OCI-LY7 (cell line): ENCODE measurements around the gene RMDN3. TPM values are rescaled to one million over a fixed set of nuclear protein-coding genes. Genes with fewer than 3 reads are reported as not detected.

ENCODE experiments used
- BruUV-seq: library from RNA; stranded (reverse); fragments of 400-500 nt; replicated peaks from 2 replicates; lab custom pipeline; 2021; lab: Mats Ljungman, UMichigan
- CTCF ChIA-PET: fragments of 300-600 bp; sonication (Branson Sonifier 250); formaldehyde crosslinking; loops from one replicate; lab custom pipeline; 2022; ENCODE audit warnings: antibody characterized with exemption; ENCODE audit not compliant: unreplicated experiment; lab: Charles Lee
- POLR2A ChIA-PET: fragments of 300-600 bp; sonication (Branson Sonifier 250); formaldehyde crosslinking; loops from one replicate; lab custom pipeline; 2022; ENCODE audit warnings: antibody characterized with exemption; lab: Charles Lee
- DNase-seq: peaks from one replicate; pipeline ENCODE4 v3.0.0-alpha.2; 2015; ENCODE audit warnings: low spot score
- H2AFZ ChIP-seq: fragments of 200-600 bp; sonication (generic), shearing (Covaris generic); 2 replicates; pipeline ENCODE4 v1.6.1; 2014; ENCODE audit warnings: mild to moderate bottlenecking, antibody characterized with exemption, low read length, moderate library complexity
- H3K27ac ChIP-seq: fragments of 200-600 bp; sonication (generic); 2 replicates; pipeline ENCODE4 v1.5.1; 2014; ENCODE audit warnings: mixed run types, low read depth, mild to moderate bottlenecking, moderate library complexity, low read length, inconsistent platforms; ENCODE audit not compliant: poor library complexity, severe bottlenecking
- H3K36me3 ChIP-seq: fragments of 200-600 bp; sonication (generic); 2 replicates; pipeline ENCODE4 v1.6.1; 2014; ENCODE audit warnings: mild to moderate bottlenecking, antibody characterized with exemption, low read length, moderate library complexity, mixed read lengths; ENCODE audit not compliant: insufficient read depth
- H3K4me1 ChIP-seq: fragments of 200-600 bp; sonication (generic); 2 replicates; pipeline ENCODE4 v1.5.1; 2014; ENCODE audit warnings: mild to moderate bottlenecking, low read length; ENCODE audit not compliant: insufficient read depth, poor library complexity, severe bottlenecking
- H3K4me2 ChIP-seq: fragments of 200-600 bp; sonication (generic); 2 replicates; pipeline ENCODE4 v1.6.1; 2014; ENCODE audit warnings: mild to moderate bottlenecking, low read length
- H3K4me3 ChIP-seq: fragments of 200-600 bp; sonication (generic); 2 replicates; pipeline ENCODE4 v1.5.1; 2014; ENCODE audit warnings: mild to moderate bottlenecking, low read depth, low read length; ENCODE audit not compliant: poor library complexity, severe bottlenecking
- H3K79me2 ChIP-seq: fragments of 200-600 bp; sonication (generic); 2 replicates; pipeline ENCODE4 v1.6.1; 2016; ENCODE audit warnings: low read depth, mild to moderate bottlenecking, low read length, moderate library complexity, mixed read lengths; ENCODE audit not compliant: insufficient read depth
- H3K9me2 ChIP-seq: fragments of 200-600 bp; sonication (generic); 2 replicates; pipeline ENCODE4 v1.6.1; 2016; ENCODE audit warnings: mild to moderate bottlenecking, low read length, mixed read lengths; ENCODE audit not compliant: insufficient read depth
- H3K9me3 ChIP-seq: fragments of 200-600 bp; sonication (generic); 2 replicates; pipeline ENCODE4 v1.6.1; 2014; ENCODE audit warnings: mild to moderate bottlenecking, mixed run types, low read length, mixed read lengths
- H4K20me1 ChIP-seq: fragments of 200-600 bp; sonication (generic); 2 replicates; pipeline ENCODE4 v1.6.1; 2014; ENCODE audit warnings: mild to moderate bottlenecking, antibody characterized with exemption, low read length, moderate library complexity, mixed read lengths; ENCODE audit not compliant: insufficient read depth
- EZH2phosphoT487 ChIP-seq: fragments of 200-600 bp; sonication (generic); IDR thresholded peaks from 2 replicates; pipeline ENCODE4 v1.6.1; 2018; ENCODE audit warnings: low read depth, borderline replicate concordance, mild to moderate bottlenecking, mixed run types, antibody characterized with exemption, low read length, moderate library complexity, mixed read lengths
- intact Hi-C: fragments of 100-400 bp; cut with micrococcal nuclease; formaldehyde crosslinking; loops from one replicate; pipeline ENCODE4 v1.10.0; 2022; ENCODE audit not compliant: unreplicated experiment
- total RNA-seq, 2 experiments: library from RNA; depleted of rRNA in 1 of 2; stranded (reverse); fragments of >200 nt in 1 of 2; shearing (Covaris generic) in 1 of 2; gene quantifications; 2 replicates each; pipeline ENCODE4 v1.2.3, GENCODE V29; 2014 to 2022
- TF ChIP-seq, protein P1 (sequence below): fragments of 200-600 bp; sonication (generic); conservative IDR thresholded peaks from 2 replicates; pipeline ENCODE4 v1.5.1; 2014; ENCODE audit warnings: mild to moderate bottlenecking, antibody characterized with exemption, low read length, moderate library complexity, mixed read lengths

The RMDN3 gene
- total RNA-seq, 2 experiments from 2014 or later, result 10.7 to 23.7 TPM

- Histone ChIP-seq H3K4me3 (no peak overlapping the region), H2AFZ (no peak overlapping the region), H3K9me2 (no peaks in the 10 kb centered on the region), H3K9me3 (no peaks in the 10 kb centered on the region), H3K4me1 (peaks cover 4% of the 10 kb centered on the region), H3K27ac (no peak overlapping the region), H4K20me1 (peaks cover 6% of the 10 kb centered on the region; the same call in 1 of the 2 replicates), H3K4me2 (no peak overlapping the region), H3K79me2 (no peaks in the 10 kb centered on the region), H3K36me3 (peaks cover 89% of the 10 kb centered on the region)
- BruUV-seq, result no TSS peak
- intact Hi-C loops, result loop anchor here (5.0 kb wide), 1 partner anchor 66 kb away; no protein-coding TSS in a partner anchor
- no peak for DNase-seq
- POLR2A ChIA-PET, result interaction anchor here (0.6 to 1.2 kb wide), 2 partner anchors 22 to 49 kb away, joined by 3 read pairs; partner anchors contain the start of gene RAD51
- CTCF ChIA-PET, result interaction anchor here (2.2 kb wide), 1 partner anchor 39 kb away, joined by 6 read pairs; no protein-coding TSS in a partner anchor
- TF ChIP-seq, protein P1, sequence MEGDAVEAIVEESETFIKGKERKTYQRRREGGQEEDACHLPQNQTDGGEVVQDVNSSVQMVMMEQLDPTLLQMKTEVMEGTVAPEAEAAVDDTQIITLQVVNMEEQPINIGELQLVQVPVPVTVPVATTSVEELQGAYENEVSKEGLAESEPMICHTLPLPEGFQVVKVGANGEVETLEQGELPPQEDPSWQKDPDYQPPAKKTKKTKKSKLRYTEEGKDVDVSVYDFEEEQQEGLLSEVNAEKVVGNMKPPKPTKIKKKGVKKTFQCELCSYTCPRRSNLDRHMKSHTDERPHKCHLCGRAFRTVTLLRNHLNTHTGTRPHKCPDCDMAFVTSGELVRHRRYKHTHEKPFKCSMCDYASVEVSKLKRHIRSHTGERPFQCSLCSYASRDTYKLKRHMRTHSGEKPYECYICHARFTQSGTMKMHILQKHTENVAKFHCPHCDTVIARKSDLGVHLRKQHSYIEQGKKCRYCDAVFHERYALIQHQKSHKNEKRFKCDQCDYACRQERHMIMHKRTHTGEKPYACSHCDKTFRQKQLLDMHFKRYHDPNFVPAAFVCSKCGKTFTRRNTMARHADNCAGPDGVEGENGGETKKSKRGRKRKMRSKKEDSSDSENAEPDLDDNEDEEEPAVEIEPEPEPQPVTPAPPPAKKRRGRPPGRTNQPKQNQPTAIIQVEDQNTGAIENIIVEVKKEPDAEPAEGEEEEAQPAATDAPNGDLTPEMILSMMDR, result no peak
- no peak for TF ChIP-seq EZH2phosphoT487
Measured at GRCh38 chr15:40743485-40743901, 11.6 kb downstream of the RMDN3 start.

GRCh38 chr15:40739854-40740253, 15.2 kb downstream of the RMDN3 start:
- no peak overlapping the region for H3K4me2 ChIP-seq
- no peaks in the 10 kb centered on the region for H3K9me3 ChIP-seq
- no peak overlapping the region for H3K4me3 ChIP-seq
- TF ChIP-seq, protein P1, result no peak
- no peak for TF ChIP-seq EZH2phosphoT487
- no peak overlapping the region for H2AFZ ChIP-seq
- H3K36me3 ChIP-seq, result peaks cover 97% of the 10 kb centered on the region
- DNase-seq, result no peak
- H3K4me1 ChIP-seq, result no peaks in the 10 kb centered on the region
- BruUV-seq, result no TSS peak
- no peaks in the 10 kb centered on the region for H3K79me2 ChIP-seq
- H4K20me1 ChIP-seq, result peaks cover 6% of the 10 kb centered on the region; the same call in 1 of the 2 replicates
- no peaks in the 10 kb centered on the region for H3K9me2 ChIP-seq
- no peak overlapping the region for H3K27ac ChIP-seq
- ChIA-PET CTCF (no interaction called here), POLR2A (interaction anchor here (0.9 to 1.2 kb wide), 3 partner anchors 14 to 68 kb away, joined by 3 to 4 read pairs (median 4); no protein-coding TSS in a partner anchor)
- intact Hi-C loops, result loop anchor here (5.0 kb wide), 1 partner anchor 63 kb away; no protein-coding TSS in a partner anchor

DNA sequence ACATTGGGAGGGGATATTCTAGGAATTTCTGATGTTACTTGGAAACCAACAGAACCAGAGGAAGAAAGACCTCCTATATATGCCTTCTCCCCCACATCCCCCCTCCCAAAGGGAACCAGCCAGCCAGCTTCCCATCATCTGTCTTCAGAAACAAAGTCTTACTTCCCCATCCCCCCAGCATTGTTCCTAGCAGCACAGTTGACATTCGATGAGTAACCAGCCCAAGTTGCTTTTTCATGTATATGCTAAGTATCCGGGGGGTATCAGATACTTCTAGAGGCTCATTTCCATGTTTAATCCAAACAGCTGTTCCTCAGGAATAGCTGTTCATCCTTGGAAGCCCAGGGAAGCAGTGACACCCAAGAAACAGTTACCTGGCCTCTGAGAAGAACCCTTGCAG, 16.0 kb downstream of the RMDN3 start:
- no peaks in the 10 kb centered on the region for H3K79me2 ChIP-seq
- no peak overlapping the region for H3K27ac ChIP-seq
- no peak overlapping the region for H3K4me2 ChIP-seq
- H3K9me3 ChIP-seq, result no peaks in the 10 kb centered on the region
- DNase-seq, result no peak
- intact Hi-C loops, result no loop called here
- TF ChIP-seq, protein P1, result no peak
- no peak for TF ChIP-seq EZH2phosphoT487
- no TSS peak for BruUV-seq
- peaks cover 98% of the 10 kb centered on the region for H3K36me3 ChIP-seq
- ChIA-PET CTCF (interaction anchor here (1.2 kb wide), 1 partner anchor 43 kb away, joined by 3 read pairs; no protein-coding TSS in a partner anchor), POLR2A (interaction anchor here (0.9 to 1.2 kb wide), 5 partner anchors 10 to 67 kb away, joined by 3 to 7 read pairs (median 4); no protein-coding TSS in a partner anchor)
- H3K9me2 ChIP-seq, result no peaks in the 10 kb centered on the region
- H4K20me1 ChIP-seq, result peaks cover 6% of the 10 kb centered on the region; the same call in 1 of the 2 replicates
- H3K4me1 ChIP-seq, result no peaks in the 10 kb centered on the region
- H2AFZ ChIP-seq, result no peak overlapping the region
- H3K4me3 ChIP-seq, result no peak overlapping the region
